OCI-LY1 (cell line): ENCODE data around the gene DCST2.

ENCODE experiments used
- H2AFZ ChIP-seq: fragments of 200-600 bp; sonication (generic), shearing (Covaris generic); 2 replicates; pipeline ENCODE4 v1.6.0; 2014; ENCODE audit warnings: antibody characterized with exemption, mild to moderate bottlenecking, low read length
- H3F3A ChIP-seq: fragments of 200-600 bp; sonication (generic), shearing (Covaris generic); 2 replicates; pipeline ENCODE4 v1.6.0; 2014; ENCODE audit warnings: mild to moderate bottlenecking, antibody characterized with exemption, low read length, moderate library complexity; ENCODE audit not compliant: insufficient read depth
- H3K27ac ChIP-seq: fragments of 200-600 bp; sonication (generic); 2 replicates; pipeline ENCODE4 v1.5.1; 2014; ENCODE audit warnings: low read length, mixed run types, mild to moderate bottlenecking, low read depth; ENCODE audit not compliant: poor library complexity, severe bottlenecking
- H3K27me3 ChIP-seq: fragments of 200-600 bp; sonication (generic); 2 replicates; pipeline ENCODE4 v1.6.0; 2014; ENCODE audit warnings: antibody characterized with exemption, mild to moderate bottlenecking, low read length, moderate library complexity; ENCODE audit not compliant: insufficient read depth
- H3K36me3 ChIP-seq: fragments of 200-600 bp; sonication (generic); 2 replicates; pipeline ENCODE4 v1.6.1; 2014; ENCODE audit warnings: mild to moderate bottlenecking, antibody characterized with exemption, low read length, moderate library complexity, mixed read lengths; ENCODE audit not compliant: insufficient read depth
- H3K4me1 ChIP-seq: fragments of 200-600 bp; sonication (generic); 2 replicates; pipeline ENCODE4 v1.5.1; 2014; ENCODE audit warnings: mild to moderate bottlenecking, low read length, moderate library complexity; ENCODE audit not compliant: insufficient read depth, severe bottlenecking
- H3K4me2 ChIP-seq: fragments of 200-600 bp; sonication (generic), shearing (Covaris generic); 2 replicates; pipeline ENCODE4 v1.6.1; 2014; ENCODE audit warnings: low read length
- H3K4me3 ChIP-seq: fragments of 200-600 bp; sonication (generic); 2 replicates; pipeline ENCODE4 v1.5.1; 2014; ENCODE audit warnings: low read length, low read depth, mild to moderate bottlenecking, mixed read lengths; ENCODE audit not compliant: poor library complexity, severe bottlenecking
- H3K79me2 ChIP-seq: fragments of 200-600 bp; shearing (Covaris generic); 2 replicates; pipeline ENCODE4 v1.6.1; 2016; ENCODE audit warnings: mixed run types, low read length, mixed read lengths; ENCODE audit not compliant: insufficient read depth
- H3K9ac ChIP-seq: fragments of 200-600 bp; sonication (generic), shearing (Covaris generic); 2 replicates; pipeline ENCODE4 v1.6.1; 2014; ENCODE audit warnings: mild to moderate bottlenecking, low read length, mixed read lengths
- H3K9me2 ChIP-seq: fragments of 200-600 bp; sonication (generic), shearing (Covaris generic); 2 replicates; pipeline ENCODE4 v1.6.1; 2014; ENCODE audit warnings: low read depth, mild to moderate bottlenecking, low read length, mixed read lengths
- H3K9me3 ChIP-seq: fragments of 200-600 bp; shearing (Covaris generic); 2 replicates; pipeline ENCODE4 v1.6.1; 2014; ENCODE audit warnings: low read length, mixed read lengths
- H4K20me1 ChIP-seq: fragments of 200-600 bp; sonication (generic), shearing (Covaris generic); 2 replicates; pipeline ENCODE4 v1.6.0; 2016; ENCODE audit warnings: mild to moderate bottlenecking, low read length; ENCODE audit not compliant: insufficient read depth
- EZH2 ChIP-seq: fragments of 200-600 bp; sonication (generic), shearing (Covaris generic); IDR thresholded peaks from 2 replicates; pipeline ENCODE4 v1.8.0; 2017; ENCODE audit warnings: borderline replicate concordance, mixed run types, mild to moderate bottlenecking, antibody characterized with exemption, low read length, moderate library complexity, mixed read lengths
- TF ChIP-seq, protein P1 (sequence below): fragments of 200-600 bp; sonication (generic), shearing (Covaris generic); IDR thresholded peaks from 2 replicates; pipeline ENCODE4 v1.5.1; 2017; ENCODE audit warnings: mild to moderate bottlenecking, antibody characterized with exemption, low read length, moderate library complexity, mixed read lengths

Gene DCST2

DNA sequence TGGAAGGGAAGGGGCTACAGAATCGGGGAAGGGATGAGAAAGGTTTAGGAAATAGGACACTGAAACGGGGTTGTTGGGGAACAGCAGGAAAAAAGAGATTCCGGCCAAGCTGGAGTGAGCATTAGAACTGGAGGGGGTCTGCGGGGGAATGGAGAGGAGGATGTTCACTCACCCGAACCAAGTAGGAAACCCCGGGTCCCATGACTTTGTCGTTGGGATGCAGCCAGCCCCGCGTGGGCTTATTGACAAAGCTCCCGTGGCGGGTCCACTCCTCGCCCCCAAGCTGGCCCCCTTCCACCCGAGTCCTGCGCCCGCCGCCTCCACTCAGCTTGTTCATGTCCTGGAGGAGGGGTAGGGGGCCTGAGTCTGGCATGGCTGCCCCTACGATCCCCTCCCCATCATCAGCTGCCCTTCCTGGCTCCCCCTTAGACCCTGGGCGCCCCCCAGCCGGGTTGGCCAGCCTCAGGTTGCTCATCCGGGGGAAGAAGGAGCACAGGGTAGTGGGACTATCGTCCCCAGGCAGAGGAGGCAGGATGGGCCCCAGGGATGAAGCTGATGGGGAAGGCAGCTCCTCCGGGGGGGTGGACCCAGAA is 63.6 kb downstream of the DCST2 start:
- Histone ChIP-seq H3F3A (no peaks in the 10 kb centered on the region), H3K27ac (peak overlapping the region; percentile 51)

DNA sequence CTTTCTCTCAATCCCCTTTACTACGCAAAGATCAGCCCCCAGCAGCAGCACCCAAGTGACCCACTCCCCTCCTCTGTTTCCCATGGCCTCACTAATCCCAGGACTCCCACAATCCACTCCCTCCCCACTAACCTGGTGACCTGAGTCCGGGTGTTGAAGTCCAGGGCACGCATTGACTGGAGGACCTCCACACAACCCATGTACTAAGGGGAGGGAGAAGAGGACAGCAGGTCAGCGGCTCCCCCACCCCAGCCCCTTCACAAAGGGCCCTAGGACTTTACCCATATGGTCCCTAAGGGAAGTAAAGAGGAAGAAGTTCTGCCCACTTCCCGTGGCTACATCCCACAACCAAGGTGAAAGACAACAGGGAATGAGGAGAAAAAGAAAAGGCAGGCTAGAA is 64.3 kb downstream of the DCST2 start:
- Histone ChIP-seq H4K20me1 (no peaks in the 10 kb centered on the region), H3K79me2 (no peaks in the 10 kb centered on the region), H2AFZ (no peak overlapping the region), H3K4me3 (no peak overlapping the region), H3K27ac (no peak overlapping the region), H3K9me3 (no peaks in the 10 kb centered on the region), H3K36me3 (peaks cover 41% of the 10 kb centered on the region), H3K9ac (no peak overlapping the region), H3K4me1 (peaks cover 33% of the 10 kb centered on the region), H3K27me3 (no peaks in the 10 kb centered on the region), H3K4me2 (no peak overlapping the region), H3F3A (no peaks in the 10 kb centered on the region), H3K9me2 (no peaks in the 10 kb centered on the region)
- TF ChIP-seq EZH2, result no peak
- TF ChIP-seq, protein P1, sequence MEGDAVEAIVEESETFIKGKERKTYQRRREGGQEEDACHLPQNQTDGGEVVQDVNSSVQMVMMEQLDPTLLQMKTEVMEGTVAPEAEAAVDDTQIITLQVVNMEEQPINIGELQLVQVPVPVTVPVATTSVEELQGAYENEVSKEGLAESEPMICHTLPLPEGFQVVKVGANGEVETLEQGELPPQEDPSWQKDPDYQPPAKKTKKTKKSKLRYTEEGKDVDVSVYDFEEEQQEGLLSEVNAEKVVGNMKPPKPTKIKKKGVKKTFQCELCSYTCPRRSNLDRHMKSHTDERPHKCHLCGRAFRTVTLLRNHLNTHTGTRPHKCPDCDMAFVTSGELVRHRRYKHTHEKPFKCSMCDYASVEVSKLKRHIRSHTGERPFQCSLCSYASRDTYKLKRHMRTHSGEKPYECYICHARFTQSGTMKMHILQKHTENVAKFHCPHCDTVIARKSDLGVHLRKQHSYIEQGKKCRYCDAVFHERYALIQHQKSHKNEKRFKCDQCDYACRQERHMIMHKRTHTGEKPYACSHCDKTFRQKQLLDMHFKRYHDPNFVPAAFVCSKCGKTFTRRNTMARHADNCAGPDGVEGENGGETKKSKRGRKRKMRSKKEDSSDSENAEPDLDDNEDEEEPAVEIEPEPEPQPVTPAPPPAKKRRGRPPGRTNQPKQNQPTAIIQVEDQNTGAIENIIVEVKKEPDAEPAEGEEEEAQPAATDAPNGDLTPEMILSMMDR, result no peak

More for the DNA sequence above, 63.6 kb downstream of the DCST2 start:
- H3K4me1 ChIP-seq, result peaks cover 33% of the 10 kb centered on the region
- TF ChIP-seq EZH2, result no peak
- TF ChIP-seq, protein P1, result no peak
- peak overlapping the region; percentile 71 for H3K4me2 ChIP-seq
- peak overlapping the region; percentile 53 for H3K9ac ChIP-seq
- H3K36me3 ChIP-seq, result peaks cover 41% of the 10 kb centered on the region
- H3K9me2 ChIP-seq, result no peaks in the 10 kb centered on the region
- H4K20me1 ChIP-seq, result no peaks in the 10 kb centered on the region
- H3K79me2 ChIP-seq, result peaks cover under 1% of the 10 kb centered on the region
- no peaks in the 10 kb centered on the region for H3K9me3 ChIP-seq
- no peaks in the 10 kb centered on the region for H3K27me3 ChIP-seq
- H2AFZ ChIP-seq, result no peak overlapping the region
- peak overlapping the region; percentile 52 for H3K4me3 ChIP-seq

DNA sequence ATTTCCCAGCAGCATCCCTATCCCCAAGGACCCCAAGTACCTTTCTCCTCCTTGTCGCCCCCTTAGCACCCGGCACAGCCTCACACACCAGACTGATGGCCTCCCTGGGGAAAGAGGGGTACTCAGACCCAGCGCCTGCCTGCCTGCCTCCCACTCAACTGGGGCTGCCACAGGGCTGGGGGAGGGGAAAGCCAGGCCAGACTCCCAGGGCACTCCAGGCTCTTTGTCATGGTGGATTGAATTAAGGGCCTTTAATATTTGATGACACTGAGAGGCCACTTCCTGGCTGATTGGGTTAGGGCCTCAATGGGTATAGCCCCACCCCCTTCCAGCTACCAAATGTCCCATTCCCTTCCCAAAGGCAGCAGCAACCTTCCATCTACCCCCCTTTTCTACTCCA is 64.8 kb downstream of the DCST2 start:
- Histone ChIP-seq H3K36me3 (peaks cover 45% of the 10 kb centered on the region), H3K9me2 (no peaks in the 10 kb centered on the region), H3K9ac (no peak overlapping the region), H3K27me3 (no peaks in the 10 kb centered on the region), H3K4me2 (no peak overlapping the region), H3F3A (no peaks in the 10 kb centered on the region), H3K79me2 (no peaks in the 10 kb centered on the region), H4K20me1 (no peaks in the 10 kb centered on the region), H3K4me1 (peaks cover 36% of the 10 kb centered on the region), H3K27ac (no peak overlapping the region), H3K9me3 (no peaks in the 10 kb centered on the region), H2AFZ (no peak overlapping the region), H3K4me3 (no peak overlapping the region)
- TF ChIP-seq EZH2, result no peak
- TF ChIP-seq, protein P1, result no peak
